Measurements from ENCODE around the gene COL5A3.

Gene COL5A3

DNA sequence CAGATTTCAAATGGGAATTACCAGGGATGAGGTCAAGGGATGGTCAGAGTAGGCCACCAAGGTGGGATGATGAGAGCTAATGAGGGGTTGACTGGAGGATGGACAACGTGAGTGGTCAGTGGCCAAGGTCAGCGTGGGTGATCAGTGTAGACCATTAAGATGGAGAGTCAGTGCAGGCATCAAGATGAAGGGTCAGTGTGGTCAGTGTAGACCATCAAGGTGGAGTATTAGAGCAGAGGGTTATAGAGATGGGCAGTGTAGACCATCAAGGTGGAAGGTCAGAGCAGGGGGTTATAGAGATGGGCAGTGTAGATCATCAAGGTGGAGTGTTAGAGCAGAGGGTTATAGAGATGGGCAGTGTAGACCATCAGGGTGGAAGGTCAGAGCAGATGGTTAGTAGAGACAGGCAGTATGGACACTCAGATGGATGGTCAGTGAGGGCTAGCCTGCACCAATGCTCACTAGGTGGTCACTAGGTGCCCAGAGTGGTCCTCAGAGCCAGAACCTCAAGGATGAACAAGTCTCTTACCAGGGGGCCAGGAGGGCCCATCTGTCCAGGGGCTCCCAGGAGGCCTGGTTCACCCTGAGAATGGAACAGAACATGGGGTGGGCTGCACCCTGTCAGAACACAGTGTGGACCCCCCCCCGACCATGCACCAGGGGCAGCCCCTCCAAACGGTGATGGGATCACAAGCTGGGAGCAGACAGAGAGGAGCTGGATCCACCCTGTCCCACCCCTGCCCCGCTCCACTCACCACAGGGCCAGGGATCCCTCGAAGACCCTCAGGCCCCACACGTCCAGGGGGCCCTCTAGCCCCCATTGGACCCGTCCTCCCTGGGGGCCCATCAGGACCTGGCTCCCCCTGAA, 41.2 kb downstream of the COL5A3 start:
- DNase-seq (ENCODE audit: low read depth): no peak
- no peak overlapping the region for H3K4me3 ChIP-seq (replicated peaks; ENCODE audit: low read depth, low read length)
- TF ChIP-seq, protein P1, sequence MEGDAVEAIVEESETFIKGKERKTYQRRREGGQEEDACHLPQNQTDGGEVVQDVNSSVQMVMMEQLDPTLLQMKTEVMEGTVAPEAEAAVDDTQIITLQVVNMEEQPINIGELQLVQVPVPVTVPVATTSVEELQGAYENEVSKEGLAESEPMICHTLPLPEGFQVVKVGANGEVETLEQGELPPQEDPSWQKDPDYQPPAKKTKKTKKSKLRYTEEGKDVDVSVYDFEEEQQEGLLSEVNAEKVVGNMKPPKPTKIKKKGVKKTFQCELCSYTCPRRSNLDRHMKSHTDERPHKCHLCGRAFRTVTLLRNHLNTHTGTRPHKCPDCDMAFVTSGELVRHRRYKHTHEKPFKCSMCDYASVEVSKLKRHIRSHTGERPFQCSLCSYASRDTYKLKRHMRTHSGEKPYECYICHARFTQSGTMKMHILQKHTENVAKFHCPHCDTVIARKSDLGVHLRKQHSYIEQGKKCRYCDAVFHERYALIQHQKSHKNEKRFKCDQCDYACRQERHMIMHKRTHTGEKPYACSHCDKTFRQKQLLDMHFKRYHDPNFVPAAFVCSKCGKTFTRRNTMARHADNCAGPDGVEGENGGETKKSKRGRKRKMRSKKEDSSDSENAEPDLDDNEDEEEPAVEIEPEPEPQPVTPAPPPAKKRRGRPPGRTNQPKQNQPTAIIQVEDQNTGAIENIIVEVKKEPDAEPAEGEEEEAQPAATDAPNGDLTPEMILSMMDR (IDR thresholded peaks at IDR 0.05; ENCODE audit: low read length, missing control alignments): no peak

DNA sequence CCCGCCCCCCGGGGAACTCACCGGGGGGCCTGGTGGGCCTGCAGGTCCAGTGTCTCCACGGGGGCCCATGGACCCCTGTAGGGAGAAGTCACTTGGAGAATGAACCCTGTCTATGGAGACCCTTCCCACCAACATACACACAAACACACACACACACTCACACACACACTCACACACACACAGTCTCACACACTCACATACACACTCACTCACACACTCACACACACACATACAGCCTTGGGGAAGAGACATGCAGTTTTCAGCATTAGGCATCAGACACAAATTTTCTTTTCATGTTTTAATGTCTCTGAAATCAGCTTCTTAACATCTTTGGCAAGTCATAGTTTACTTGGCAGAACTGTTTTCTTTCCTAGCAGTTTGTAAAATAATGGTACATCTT, 43.0 kb downstream of the COL5A3 start:
- TF ChIP-seq, protein P1 (IDR thresholded peaks at IDR 0.05; ENCODE audit: low read length, missing control alignments): no peak
- no peak overlapping the region for H3K4me3 ChIP-seq (replicated peaks; ENCODE audit: low read depth, low read length)
- DNase-seq (ENCODE audit: low read depth): peak; percentile 13

DNA sequence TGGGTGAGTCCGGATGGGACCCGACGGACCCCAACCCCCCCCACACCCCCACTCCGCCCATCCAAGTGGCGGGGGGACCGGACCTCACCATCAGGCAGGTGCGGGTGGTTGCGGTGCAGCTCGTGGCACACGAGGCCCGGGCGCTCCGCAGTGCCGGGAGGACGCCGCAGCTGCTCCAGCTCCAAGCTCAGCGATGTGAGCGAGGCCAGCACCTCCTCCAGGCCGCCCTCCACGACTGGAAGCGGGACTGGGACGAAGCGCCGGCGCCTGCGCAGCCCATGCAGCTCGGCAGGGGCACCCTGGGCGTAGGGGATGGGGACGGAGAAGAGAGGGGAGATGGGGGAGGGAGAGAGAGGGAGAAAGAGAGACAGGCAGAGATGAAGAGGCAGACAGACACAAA, 43.9 kb downstream of the COL5A3 start:
- DNase-seq (ENCODE audit: low read depth): no peak
- no peak overlapping the region for H3K4me3 ChIP-seq (replicated peaks; ENCODE audit: low read depth, low read length)
- TF ChIP-seq, protein P1 (IDR thresholded peaks at IDR 0.05; ENCODE audit: low read length, missing control alignments): no peak

DNA sequence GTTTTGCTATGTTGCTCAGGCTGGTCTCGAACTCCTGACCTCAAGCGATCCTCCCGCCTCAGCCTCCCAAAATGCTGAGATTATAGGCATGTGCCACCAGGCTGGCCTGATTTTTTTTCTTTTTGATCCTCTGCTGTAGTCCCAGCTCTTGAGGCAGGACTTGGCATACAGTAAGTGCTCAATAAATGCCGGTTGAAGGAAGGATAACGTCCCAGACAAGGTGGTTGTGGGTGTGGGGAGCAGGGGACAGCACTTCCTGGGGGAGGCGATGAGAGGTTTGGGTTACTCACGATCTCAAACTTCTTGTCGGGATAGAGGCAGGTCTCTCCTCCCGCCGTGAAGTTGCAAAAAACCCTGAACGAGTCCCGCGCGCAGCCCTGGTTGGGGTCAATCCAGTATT, 44.3 kb downstream of the COL5A3 start:
- DNase-seq (ENCODE audit: low read depth): no peak
- H3K4me3 ChIP-seq (replicated peaks; ENCODE audit: low read depth, low read length): no peak overlapping the region
- TF ChIP-seq, protein P1 (IDR thresholded peaks at IDR 0.05; ENCODE audit: low read length, missing control alignments): no peak

DNA sequence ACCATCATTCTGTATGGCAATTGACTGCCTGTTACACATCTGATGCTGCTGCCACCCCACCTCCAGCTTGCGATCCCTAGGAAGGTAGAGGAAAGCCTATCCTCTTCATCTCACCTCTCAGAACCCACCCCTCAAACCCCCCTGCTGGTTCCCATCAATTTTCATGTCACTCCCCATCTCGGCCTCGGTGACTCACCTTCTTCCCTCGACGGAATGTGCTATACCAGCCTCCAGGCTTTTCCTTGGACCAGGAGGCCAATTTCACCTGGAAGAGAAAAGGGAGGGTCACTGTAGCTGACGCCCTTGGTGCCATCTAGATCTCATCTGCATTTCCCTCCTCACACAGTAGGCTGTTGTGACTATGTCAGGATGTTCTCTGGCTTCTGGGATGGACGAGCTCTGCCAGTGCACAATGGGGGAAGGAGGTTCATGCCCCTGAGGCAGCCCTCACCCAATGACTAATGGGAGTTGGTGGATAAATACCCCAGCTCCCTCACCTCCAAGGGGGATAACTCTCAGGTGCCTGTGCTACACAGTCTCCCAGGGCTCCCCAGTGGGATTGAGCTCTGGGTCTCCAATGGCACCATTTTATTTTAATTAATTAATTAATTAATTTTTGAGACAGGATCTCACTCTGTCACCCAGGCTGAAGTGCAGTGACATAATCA, 47.5 kb downstream of the COL5A3 start:
- DNase-seq (ENCODE audit: low read depth): no peak
- TF ChIP-seq, protein P1 (IDR thresholded peaks at IDR 0.05; ENCODE audit: low read length, missing control alignments): no peak
- no peak overlapping the region for H3K4me3 ChIP-seq (replicated peaks; ENCODE audit: low read depth, low read length)

DNA sequence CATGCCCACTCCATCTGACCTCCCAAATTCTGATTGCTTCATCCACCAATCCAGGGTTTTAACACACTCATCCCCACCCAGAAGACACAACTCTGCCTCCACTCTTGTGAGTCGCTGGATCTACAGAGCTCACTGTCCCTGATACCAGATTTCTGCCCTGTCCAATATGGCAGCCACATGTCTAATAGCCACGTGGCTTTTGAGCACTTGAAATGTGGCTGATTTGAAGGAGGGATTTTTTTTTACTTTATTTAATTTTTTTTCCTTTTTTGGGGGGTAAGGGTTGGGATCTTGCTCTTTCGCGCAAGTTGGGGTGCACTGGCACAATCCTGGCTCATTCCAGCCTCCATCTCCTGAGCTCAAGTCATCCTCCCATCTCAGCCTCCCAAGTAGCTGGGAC, 49.2 kb downstream of the COL5A3 start:
- no peak overlapping the region for H3K4me3 ChIP-seq (replicated peaks; ENCODE audit: low read depth, low read length)
- TF ChIP-seq, protein P1 (IDR thresholded peaks at IDR 0.05; ENCODE audit: low read length, missing control alignments): no peak
- no peak for DNase-seq (ENCODE audit: low read depth)

Data from fibroblast of pulmonary artery (primary cell).